ENCODE measurements around the gene MYOD1. TPM values are rescaled to one million over a fixed set of nuclear protein-coding genes. Genes with fewer than 3 reads are reported as not detected.

MYOD1 gene
- total RNA-seq, 1 donor from 2014 or later = not detected

GRCh38 chr11:17767914-17768313, 48.5 kb downstream of the MYOD1 start:
- Mint-ChIP-seq H3K36me3 (ENCODE audit: low read depth) (no peaks in the 10 kb centered on the region), H3K27me3 (no peaks in the 10 kb centered on the region), H3K4me3 (no peak overlapping the region), H3K9me3 (no peaks in the 10 kb centered on the region), H3K27ac (no peak overlapping the region), H3K4me1 (no peaks in the 10 kb centered on the region)
- intact Hi-C loops (cut with micrococcal nuclease) = no loop called here
- TF ChIP-seq, protein P1, sequence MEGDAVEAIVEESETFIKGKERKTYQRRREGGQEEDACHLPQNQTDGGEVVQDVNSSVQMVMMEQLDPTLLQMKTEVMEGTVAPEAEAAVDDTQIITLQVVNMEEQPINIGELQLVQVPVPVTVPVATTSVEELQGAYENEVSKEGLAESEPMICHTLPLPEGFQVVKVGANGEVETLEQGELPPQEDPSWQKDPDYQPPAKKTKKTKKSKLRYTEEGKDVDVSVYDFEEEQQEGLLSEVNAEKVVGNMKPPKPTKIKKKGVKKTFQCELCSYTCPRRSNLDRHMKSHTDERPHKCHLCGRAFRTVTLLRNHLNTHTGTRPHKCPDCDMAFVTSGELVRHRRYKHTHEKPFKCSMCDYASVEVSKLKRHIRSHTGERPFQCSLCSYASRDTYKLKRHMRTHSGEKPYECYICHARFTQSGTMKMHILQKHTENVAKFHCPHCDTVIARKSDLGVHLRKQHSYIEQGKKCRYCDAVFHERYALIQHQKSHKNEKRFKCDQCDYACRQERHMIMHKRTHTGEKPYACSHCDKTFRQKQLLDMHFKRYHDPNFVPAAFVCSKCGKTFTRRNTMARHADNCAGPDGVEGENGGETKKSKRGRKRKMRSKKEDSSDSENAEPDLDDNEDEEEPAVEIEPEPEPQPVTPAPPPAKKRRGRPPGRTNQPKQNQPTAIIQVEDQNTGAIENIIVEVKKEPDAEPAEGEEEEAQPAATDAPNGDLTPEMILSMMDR (IDR thresholded peaks at IDR 0.05) = no peak
- ChIA-PET POLR2A (no interaction called here), CTCF (no interaction called here)
- ATAC-seq (ENCODE audit: low read depth) (no peak), DNase-seq (no peak)

GRCh38 chr11:17768547-17768946, 49.2 kb downstream of the MYOD1 start:
- ChIA-PET CTCF (no interaction called here), POLR2A (no interaction called here)
- TF ChIP-seq, protein P1 (IDR thresholded peaks at IDR 0.05) = no peak
- no peaks in the 10 kb centered on the region for H3K9me3 Mint-ChIP-seq
- ATAC-seq (ENCODE audit: low read depth) (no peak), DNase-seq (no peak)
- intact Hi-C loops (cut with micrococcal nuclease) = no loop called here
- H3K27me3 Mint-ChIP-seq = no peaks in the 10 kb centered on the region
- H3K4me3 Mint-ChIP-seq = no peak overlapping the region
- no peak overlapping the region for H3K27ac Mint-ChIP-seq
- H3K36me3 Mint-ChIP-seq (ENCODE audit: low read depth) = no peaks in the 10 kb centered on the region
- no peaks in the 10 kb centered on the region for H3K4me1 Mint-ChIP-seq

GRCh38 chr11:17769218-17769617, 49.8 kb downstream of the MYOD1 start:
- H3K27ac Mint-ChIP-seq = no peak overlapping the region
- H3K4me1 Mint-ChIP-seq = no peaks in the 10 kb centered on the region
- H3K4me3 Mint-ChIP-seq = no peak overlapping the region
- ChIA-PET POLR2A (no interaction called here), CTCF (no interaction called here)
- H3K9me3 Mint-ChIP-seq = no peaks in the 10 kb centered on the region
- DNase-seq (no peak), ATAC-seq (ENCODE audit: low read depth) (no peak)
- no peaks in the 10 kb centered on the region for H3K36me3 Mint-ChIP-seq (ENCODE audit: low read depth)
- intact Hi-C loops (cut with micrococcal nuclease) = no loop called here
- H3K27me3 Mint-ChIP-seq = no peaks in the 10 kb centered on the region
- TF ChIP-seq, protein P1 (IDR thresholded peaks at IDR 0.05) = no peak

GRCh38 chr11:17770048-17770652, 50.8 kb downstream of the MYOD1 start:
- Mint-ChIP-seq H3K4me1 (no peaks in the 10 kb centered on the region), H3K9me3 (no peaks in the 10 kb centered on the region), H3K27me3 (no peaks in the 10 kb centered on the region), H3K36me3 (ENCODE audit: low read depth) (no peaks in the 10 kb centered on the region), H3K27ac (no peak overlapping the region), H3K4me3 (no peak overlapping the region)
- ChIA-PET CTCF (no interaction called here), POLR2A (no interaction called here)
- no peak for DNase-seq
- intact Hi-C loops (cut with micrococcal nuclease) = no loop called here
- TF ChIP-seq, protein P1 (IDR thresholded peaks at IDR 0.05) = no peak
- ATAC-seq (ENCODE audit: low read depth) = no peak

DNA sequence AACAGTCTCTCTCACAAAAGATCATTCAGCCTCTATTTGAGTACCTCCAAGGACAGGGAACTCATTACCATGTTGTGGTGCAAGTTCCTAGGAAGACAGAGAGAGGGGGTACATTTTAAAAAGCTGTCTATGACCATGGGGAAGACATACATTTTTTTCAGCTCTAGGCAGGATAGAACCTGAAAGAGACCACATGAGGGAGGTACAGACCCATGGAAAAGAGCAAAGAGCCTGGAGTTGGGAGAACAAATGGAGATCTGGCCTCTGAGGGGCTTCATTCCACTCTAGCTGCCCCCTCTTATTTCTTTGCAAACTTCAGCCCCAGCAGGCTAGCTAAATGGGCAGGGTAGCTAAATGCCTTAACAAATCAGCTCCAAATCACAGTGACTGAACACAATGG, 51.5 kb downstream of the MYOD1 start:
- Mint-ChIP-seq H3K27ac (no peak overlapping the region), H3K9me3 (no peaks in the 10 kb centered on the region), H3K27me3 (no peaks in the 10 kb centered on the region), H3K4me3 (no peak overlapping the region), H3K4me1 (no peaks in the 10 kb centered on the region), H3K36me3 (ENCODE audit: low read depth) (no peaks in the 10 kb centered on the region)
- TF ChIP-seq, protein P1 (IDR thresholded peaks at IDR 0.05) = no peak
- ATAC-seq (ENCODE audit: low read depth) (no peak), DNase-seq (no peak)
- CTCF ChIA-PET = no interaction called here
- POLR2A ChIA-PET = no interaction called here
- intact Hi-C loops (cut with micrococcal nuclease) = no loop called here

All from activated B cell treated with CpG ODN at 0.5 μM for 24 hours (primary cell).